Colonic mucosa (tissue), 4 donors: ENCODE measurements around the gene MAP2. TPM values are rescaled to one million over a fixed set of nuclear protein-coding genes. Genes with fewer than 3 reads are reported as not detected.

Source experiments
- DNase-seq: peaks from one replicate; pipeline ENCODE4 v3.0.0-alpha.2; 2020
- H3K27ac ChIP-seq: fragments of 200-600 bp; one replicate; pipeline ENCODE4 v1.8.0; 2021
- H3K27me3 ChIP-seq: fragments of 200-600 bp; one replicate; pipeline ENCODE4 v1.8.0; 2021
- H3K36me3 ChIP-seq: fragments of 200-600 bp; one replicate; pipeline ENCODE4 v1.8.0; 2021
- H3K4me1 ChIP-seq: fragments of 200-600 bp; one replicate; pipeline ENCODE4 v1.8.0; 2021; ENCODE audit warnings: mild to moderate bottlenecking
- H3K4me3 ChIP-seq: fragments of 200-600 bp; one replicate; pipeline ENCODE4 v1.8.0; 2021
- H3K9ac ChIP-seq, 2 donors: one replicate each; pipeline ENCODE4 v1.7.0; 2013; ENCODE audit warnings: control low read depth in 2 of 2, low read depth in 2 of 2, low read length in 2 of 2
- H3K9me3 ChIP-seq: fragments of 200-600 bp; one replicate; pipeline ENCODE4 v1.8.0; 2021
- CTCF ChIP-seq: fragments of 200-600 bp; IDR thresholded peaks from one replicate; pipeline ENCODE4 v1.8.0; 2022; ENCODE audit warnings: antibody characterized with exemption, mild to moderate bottlenecking
- intact Hi-C: fragments of 100-400 bp; cut with DNase I; formaldehyde crosslinking; loops from one replicate; pipeline ENCODE4 v1.14.1; 2022
- total RNA-seq, 2 donors: library from RNA; stranded (reverse); fragmentation: NEBNext Ultra II Directional in 1 of 2; extraction: Animal tissue kit (Norgen Biotek cat#: 25700) in 1 of 2; gene quantifications; one replicate each; pipeline ENCODE4 v1.2.1, GENCODE V29; 2021
- donor health status: healthy.
- donor health status: DM: no; HTN: no; CAD: no.
- donor health status: DM: no; HTN: no; CAD: no.

Gene MAP2
- total RNA-seq, 2 donors from 2014 or later, result 0.84 to 1.4 TPM

DNA sequence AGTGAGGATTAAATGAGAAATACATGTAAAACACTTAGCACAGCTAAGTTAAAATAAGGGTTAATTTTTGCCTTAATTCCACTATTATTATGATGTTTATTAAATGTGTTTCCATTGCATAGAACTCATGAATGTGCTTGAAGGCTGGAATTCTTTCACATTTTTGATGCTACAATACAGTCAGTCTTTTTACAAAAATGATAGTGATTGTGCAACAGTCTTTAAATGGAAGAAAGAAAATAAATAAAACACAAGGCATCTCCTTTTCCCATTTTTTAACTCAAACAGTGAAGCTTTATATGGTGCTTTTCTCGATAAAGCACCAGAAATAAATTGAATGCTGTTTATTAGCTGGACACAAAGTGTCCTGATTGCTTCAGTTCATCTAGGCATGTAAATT is 123.9 kb downstream of the MAP2 start:
- H3K9ac ChIP-seq, result no peak overlapping the region
- H3K36me3 ChIP-seq, result no peaks in the 10 kb centered on the region
- H3K9me3 ChIP-seq, result no peaks in the 10 kb centered on the region
- no peaks in the 10 kb centered on the region for H3K4me1 ChIP-seq
- TF ChIP-seq CTCF, result no peak
- H3K27ac ChIP-seq, result no peak overlapping the region
- intact Hi-C loops, result no loop called here
- DNase-seq, result no peak
- H3K27me3 ChIP-seq, result no peaks in the 10 kb centered on the region
- no peak overlapping the region for H3K4me3 ChIP-seq

DNA sequence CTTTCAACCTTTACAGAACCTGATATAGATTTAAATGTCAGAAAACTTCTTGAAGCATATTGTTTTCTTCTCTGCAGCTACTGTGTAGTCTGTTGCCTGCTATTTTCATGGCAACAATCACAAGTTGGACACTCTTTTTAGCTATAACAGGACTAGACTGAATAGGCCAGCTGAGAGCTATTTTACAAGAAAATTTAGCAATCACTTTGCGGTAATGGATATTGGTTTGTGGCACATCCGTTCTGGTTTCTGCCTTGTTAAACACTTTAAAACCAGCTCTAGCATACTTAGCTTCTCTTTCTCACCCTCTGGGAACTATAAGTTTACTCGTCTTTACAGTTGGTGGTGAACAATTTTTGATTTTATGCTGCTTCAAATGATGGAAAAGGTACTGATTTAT is 125.7 kb downstream of the MAP2 start:
- H3K9me3 ChIP-seq, result no peaks in the 10 kb centered on the region
- TF ChIP-seq CTCF, result no peak
- no peaks in the 10 kb centered on the region for H3K27me3 ChIP-seq
- H3K27ac ChIP-seq, result no peak overlapping the region
- H3K36me3 ChIP-seq, result no peaks in the 10 kb centered on the region
- no peak overlapping the region for H3K9ac ChIP-seq
- H3K4me1 ChIP-seq, result no peaks in the 10 kb centered on the region
- intact Hi-C loops, result no loop called here
- no peak overlapping the region for H3K4me3 ChIP-seq
- DNase-seq, result no peak

DNA sequence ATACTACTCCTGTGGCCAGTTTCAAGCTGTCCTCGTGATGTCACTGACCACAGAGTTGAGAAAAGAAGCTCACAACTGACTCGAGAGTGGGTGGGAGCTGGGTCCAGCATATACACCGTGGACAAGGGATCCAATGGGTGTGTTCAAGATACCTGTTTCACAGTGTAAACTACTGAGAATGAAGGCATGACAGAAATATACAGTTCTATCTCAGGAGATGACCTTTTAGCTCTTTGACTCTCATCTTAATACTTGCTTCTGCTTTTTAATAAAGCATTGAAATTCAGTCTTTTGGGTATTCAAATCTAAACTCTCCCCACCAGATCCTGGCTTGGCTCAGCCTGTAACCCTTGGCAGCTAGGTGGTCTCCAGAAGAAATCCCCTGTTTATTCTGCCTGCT is 130.1 kb downstream of the MAP2 start:
- Histone ChIP-seq H3K36me3 (no peaks in the 10 kb centered on the region), H3K4me3 (no peak overlapping the region), H3K27ac (no peak overlapping the region), H3K9me3 (no peaks in the 10 kb centered on the region), H3K9ac (no peak overlapping the region), H3K27me3 (no peaks in the 10 kb centered on the region), H3K4me1 (no peaks in the 10 kb centered on the region)
- intact Hi-C loops, result no loop called here
- TF ChIP-seq CTCF, result no peak
- no peak for DNase-seq

GRCh38 chr2:209556354-209556961 is 132.6 kb downstream of the MAP2 start:
- no peaks in the 10 kb centered on the region for H3K36me3 ChIP-seq
- TF ChIP-seq CTCF, result no peak
- no peak overlapping the region for H3K9ac ChIP-seq
- no peak for DNase-seq
- no peak overlapping the region for H3K27ac ChIP-seq
- H3K4me3 ChIP-seq, result no peak overlapping the region
- H3K9me3 ChIP-seq, result no peaks in the 10 kb centered on the region
- no peaks in the 10 kb centered on the region for H3K27me3 ChIP-seq
- intact Hi-C loops, result no loop called here
- no peaks in the 10 kb centered on the region for H3K4me1 ChIP-seq

- intact Hi-C loops, result no loop called here
- no peak for DNase-seq
- Histone ChIP-seq H3K9me3 (no peaks in the 10 kb centered on the region), H3K4me1 (no peaks in the 10 kb centered on the region), H3K36me3 (no peaks in the 10 kb centered on the region), H3K4me3 (no peak overlapping the region), H3K27me3 (no peaks in the 10 kb centered on the region), H3K9ac (no peak overlapping the region), H3K27ac (no peak overlapping the region)
- no peak for TF ChIP-seq CTCF
Measured at GRCh38 chr2:209560911-209561310, 137.1 kb downstream of the MAP2 start.
